H1 (cell line): ENCODE results near the gene GID8. TPM values are rescaled to one million over a fixed set of nuclear protein-coding genes. Genes with fewer than 3 reads are reported as not detected.

Experiments used
- CHD2 ChIP-seq: IDR thresholded peaks from 2 replicates; pipeline ENCODE4 v1.6.1; 2012; ENCODE audit warnings: low read length, improper control_type of control experiment
- JUN ChIP-seq: IDR thresholded peaks from 2 replicates; pipeline ENCODE4 v1.6.1; 2011; ENCODE audit warnings: low read depth, mild to moderate bottlenecking, improper control_type of control experiment, low read length
- RAD21 ChIP-seq, 2 experiments: IDR thresholded peaks in 1 of 2; conservative IDR thresholded peaks in 1 of 2; 2 replicates each; pipeline ENCODE4 v1.6.1; 2011; ENCODE audit warnings: low read depth in 2 of 2, low read length in 2 of 2, improper control_type of control experiment in 1 of 2, inconsistent platforms in 1 of 2, mild to moderate bottlenecking in 1 of 2, moderate library complexity in 1 of 2
- SAP30 ChIP-seq: fragments of 300-600 bp; sonication (generic); IDR thresholded peaks from 2 replicates; pipeline ENCODE4 v1.7.1; 2012; ENCODE audit warnings: low read length, moderate library complexity, mild to moderate bottlenecking, inconsistent platforms; ENCODE audit not compliant: insufficient read depth, insufficient replicate concordance
- TAF1 ChIP-seq: IDR thresholded peaks from 2 replicates; pipeline ENCODE4 v1.6.1; 2011; ENCODE audit warnings: mild to moderate bottlenecking, low read depth, low read length
- TAF7 ChIP-seq: optimal IDR thresholded peaks from 2 replicates; pipeline ENCODE3; 2011; ENCODE audit warnings: low read depth, mild to moderate bottlenecking, inconsistent platforms, low read length, moderate library complexity, borderline replicate concordance
- ZNF274 ChIP-seq: IDR thresholded peaks from 2 replicates; pipeline ENCODE4 v1.7.0; 2012; ENCODE audit warnings: low read length, borderline replicate concordance; ENCODE audit errors: extremely low read depth
- polyA plus RNA-seq, 7 experiments: library from polyadenylated mRNA; depleted of rRNA in 3 of 7; stranded (reverse) in 5 of 7; unstranded in 2 of 7; fragments of >200 nt in 5 of 7; fragments of 200-250 nt in 2 of 7; gene quantifications; 1 replicate in 5 of 7; 2 replicates in 1 of 7; 4 replicates in 1 of 7; pipeline versions ENCODE4 v1.2.1 to v1.2.3, GENCODE V29; 2011 to 2013; ENCODE audit warnings: missing spikeins in 2 of 7, mixed read lengths in 2 of 7
- total RNA-seq: library from RNA; stranded (reverse); fragmentation: NEBNext Ultra II Directional; extraction: Animal tissue kit (Norgen Biotek cat#: 25700); gene quantifications from 2 replicates; pipeline ENCODE4 v1.2.1, GENCODE V29; 2021
- TF ChIP-seq, protein P1 (sequence below): fragments of 300-600 bp; sonication (generic); IDR thresholded peaks from 2 replicates; pipeline ENCODE4 v1.7.1; 2012; ENCODE audit warnings: low read length, moderate library complexity, mild to moderate bottlenecking, inconsistent platforms; ENCODE audit not compliant: insufficient replicate concordance
- TF ChIP-seq, protein P2 (sequence below): IDR thresholded peaks from 2 replicates; pipeline ENCODE4 v1.6.1; 2012; ENCODE audit warnings: inconsistent platforms

The GID8 gene
- total and polyA plus RNA-seq, 2 of the 8 experiments (the other 6 are each of a cell fraction or from before 2014, with no cell fraction given), result 39.7 to 72.9 TPM

DNA sequence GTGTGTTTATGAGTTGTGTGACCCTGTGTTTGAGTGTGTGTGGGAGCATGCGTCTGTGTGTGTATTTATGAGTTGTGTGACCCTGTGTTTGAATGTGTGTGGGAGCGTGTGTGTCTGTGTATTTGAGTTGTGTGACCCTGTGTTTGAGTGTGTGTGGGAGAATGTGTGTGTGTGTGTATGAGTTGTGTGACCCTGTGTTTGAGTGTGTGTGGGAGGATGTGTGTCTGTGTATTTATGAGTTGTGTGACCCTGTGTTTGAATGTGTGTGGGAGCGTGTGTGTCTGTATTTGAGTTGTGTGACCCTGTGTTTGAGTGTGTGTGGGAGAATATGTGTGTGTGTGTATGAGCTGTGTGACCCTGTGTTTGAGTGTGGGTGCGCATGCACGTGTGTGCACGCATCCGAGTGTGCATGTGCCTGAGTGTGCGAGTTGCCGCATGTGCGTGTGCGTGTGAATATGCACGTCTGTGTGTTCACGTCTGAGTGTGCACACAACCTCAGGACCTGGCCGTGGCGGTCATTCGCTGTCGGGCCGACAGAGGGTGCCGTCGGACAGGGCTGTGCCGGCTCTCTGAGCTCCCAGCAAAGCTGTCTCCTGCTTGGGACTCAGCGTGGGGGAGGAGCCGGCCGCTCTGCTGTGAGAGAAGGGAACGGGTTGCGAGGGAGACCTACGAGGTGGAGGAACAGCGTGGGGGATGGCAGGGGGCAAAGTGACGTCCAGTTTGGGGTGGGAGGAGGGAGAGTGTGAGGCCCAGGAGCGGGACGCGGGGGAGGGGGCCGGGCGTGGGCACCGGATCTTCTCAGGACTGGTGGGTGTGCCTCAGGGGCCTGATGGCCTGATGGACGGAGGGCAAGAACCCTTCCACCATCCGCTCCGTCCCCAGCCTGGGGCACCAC lies 34.2 kb downstream of the GID8 start (continued):
- TF ChIP-seq, protein P1, sequence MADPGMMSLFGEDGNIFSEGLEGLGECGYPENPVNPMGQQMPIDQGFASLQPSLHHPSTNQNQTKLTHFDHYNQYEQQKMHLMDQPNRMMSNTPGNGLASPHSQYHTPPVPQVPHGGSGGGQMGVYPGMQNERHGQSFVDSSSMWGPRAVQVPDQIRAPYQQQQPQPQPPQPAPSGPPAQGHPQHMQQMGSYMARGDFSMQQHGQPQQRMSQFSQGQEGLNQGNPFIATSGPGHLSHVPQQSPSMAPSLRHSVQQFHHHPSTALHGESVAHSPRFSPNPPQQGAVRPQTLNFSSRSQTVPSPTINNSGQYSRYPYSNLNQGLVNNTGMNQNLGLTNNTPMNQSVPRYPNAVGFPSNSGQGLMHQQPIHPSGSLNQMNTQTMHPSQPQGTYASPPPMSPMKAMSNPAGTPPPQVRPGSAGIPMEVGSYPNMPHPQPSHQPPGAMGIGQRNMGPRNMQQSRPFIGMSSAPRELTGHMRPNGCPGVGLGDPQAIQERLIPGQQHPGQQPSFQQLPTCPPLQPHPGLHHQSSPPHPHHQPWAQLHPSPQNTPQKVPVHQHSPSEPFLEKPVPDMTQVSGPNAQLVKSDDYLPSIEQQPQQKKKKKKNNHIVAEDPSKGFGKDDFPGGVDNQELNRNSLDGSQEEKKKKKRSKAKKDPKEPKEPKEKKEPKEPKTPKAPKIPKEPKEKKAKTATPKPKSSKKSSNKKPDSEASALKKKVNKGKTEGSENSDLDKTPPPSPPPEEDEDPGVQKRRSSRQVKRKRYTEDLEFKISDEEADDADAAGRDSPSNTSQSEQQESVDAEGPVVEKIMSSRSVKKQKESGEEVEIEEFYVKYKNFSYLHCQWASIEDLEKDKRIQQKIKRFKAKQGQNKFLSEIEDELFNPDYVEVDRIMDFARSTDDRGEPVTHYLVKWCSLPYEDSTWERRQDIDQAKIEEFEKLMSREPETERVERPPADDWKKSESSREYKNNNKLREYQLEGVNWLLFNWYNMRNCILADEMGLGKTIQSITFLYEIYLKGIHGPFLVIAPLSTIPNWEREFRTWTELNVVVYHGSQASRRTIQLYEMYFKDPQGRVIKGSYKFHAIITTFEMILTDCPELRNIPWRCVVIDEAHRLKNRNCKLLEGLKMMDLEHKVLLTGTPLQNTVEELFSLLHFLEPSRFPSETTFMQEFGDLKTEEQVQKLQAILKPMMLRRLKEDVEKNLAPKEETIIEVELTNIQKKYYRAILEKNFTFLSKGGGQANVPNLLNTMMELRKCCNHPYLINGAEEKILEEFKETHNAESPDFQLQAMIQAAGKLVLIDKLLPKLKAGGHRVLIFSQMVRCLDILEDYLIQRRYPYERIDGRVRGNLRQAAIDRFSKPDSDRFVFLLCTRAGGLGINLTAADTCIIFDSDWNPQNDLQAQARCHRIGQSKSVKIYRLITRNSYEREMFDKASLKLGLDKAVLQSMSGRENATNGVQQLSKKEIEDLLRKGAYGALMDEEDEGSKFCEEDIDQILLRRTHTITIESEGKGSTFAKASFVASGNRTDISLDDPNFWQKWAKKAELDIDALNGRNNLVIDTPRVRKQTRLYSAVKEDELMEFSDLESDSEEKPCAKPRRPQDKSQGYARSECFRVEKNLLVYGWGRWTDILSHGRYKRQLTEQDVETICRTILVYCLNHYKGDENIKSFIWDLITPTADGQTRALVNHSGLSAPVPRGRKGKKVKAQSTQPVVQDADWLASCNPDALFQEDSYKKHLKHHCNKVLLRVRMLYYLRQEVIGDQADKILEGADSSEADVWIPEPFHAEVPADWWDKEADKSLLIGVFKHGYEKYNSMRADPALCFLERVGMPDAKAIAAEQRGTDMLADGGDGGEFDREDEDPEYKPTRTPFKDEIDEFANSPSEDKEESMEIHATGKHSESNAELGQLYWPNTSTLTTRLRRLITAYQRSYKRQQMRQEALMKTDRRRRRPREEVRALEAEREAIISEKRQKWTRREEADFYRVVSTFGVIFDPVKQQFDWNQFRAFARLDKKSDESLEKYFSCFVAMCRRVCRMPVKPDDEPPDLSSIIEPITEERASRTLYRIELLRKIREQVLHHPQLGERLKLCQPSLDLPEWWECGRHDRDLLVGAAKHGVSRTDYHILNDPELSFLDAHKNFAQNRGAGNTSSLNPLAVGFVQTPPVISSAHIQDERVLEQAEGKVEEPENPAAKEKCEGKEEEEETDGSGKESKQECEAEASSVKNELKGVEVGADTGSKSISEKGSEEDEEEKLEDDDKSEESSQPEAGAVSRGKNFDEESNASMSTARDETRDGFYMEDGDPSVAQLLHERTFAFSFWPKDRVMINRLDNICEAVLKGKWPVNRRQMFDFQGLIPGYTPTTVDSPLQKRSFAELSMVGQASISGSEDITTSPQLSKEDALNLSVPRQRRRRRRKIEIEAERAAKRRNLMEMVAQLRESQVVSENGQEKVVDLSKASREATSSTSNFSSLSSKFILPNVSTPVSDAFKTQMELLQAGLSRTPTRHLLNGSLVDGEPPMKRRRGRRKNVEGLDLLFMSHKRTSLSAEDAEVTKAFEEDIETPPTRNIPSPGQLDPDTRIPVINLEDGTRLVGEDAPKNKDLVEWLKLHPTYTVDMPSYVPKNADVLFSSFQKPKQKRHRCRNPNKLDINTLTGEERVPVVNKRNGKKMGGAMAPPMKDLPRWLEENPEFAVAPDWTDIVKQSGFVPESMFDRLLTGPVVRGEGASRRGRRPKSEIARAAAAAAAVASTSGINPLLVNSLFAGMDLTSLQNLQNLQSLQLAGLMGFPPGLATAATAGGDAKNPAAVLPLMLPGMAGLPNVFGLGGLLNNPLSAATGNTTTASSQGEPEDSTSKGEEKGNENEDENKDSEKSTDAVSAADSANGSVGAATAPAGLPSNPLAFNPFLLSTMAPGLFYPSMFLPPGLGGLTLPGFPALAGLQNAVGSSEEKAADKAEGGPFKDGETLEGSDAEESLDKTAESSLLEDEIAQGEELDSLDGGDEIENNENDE, result no peak
- TF ChIP-seq JUN (no peak), SAP30 (no peak), TAF7 (no peak), TAF1 (no peak), RAD21 (IDR thresholded peaks at IDR 0.05 in 1 of 2, conservative IDR thresholded peaks at IDR 0.05 in 1 of 2; ENCODE audit: low read depth in 2 of 2, low read length in 2 of 2) (peak; percentile 98), CHD2 (0 out of 2 replicates have a peak, but pooled peaks have one; percentile 24), ZNF274 (no peak)
- TF ChIP-seq, protein P2, sequence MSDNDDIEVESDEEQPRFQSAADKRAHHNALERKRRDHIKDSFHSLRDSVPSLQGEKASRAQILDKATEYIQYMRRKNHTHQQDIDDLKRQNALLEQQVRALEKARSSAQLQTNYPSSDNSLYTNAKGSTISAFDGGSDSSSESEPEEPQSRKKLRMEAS, result no peak
